Measurements from ENCODE around the gene DLX6.

The DLX6 gene

DNA sequence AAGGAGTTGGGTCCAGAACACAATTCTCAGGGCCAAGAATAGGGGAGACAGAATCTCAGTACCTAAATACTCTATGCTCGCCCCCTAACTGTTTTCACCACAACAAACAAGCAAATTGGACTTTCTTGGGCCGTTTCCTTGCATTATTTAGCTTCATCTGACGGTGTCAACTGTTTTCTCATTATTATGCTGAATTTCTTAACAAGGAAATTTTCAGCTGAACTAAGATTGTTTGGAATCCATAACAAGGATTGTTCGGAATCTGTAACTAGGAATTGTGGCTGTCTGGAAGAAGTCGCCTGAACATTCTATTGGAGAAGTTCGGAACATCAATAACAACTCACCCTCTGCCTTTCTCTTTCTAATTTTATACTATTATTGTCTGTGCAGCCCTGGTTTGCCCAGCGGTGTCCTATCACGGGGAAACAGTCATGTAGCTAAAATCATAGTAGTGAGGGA, 15.5 kb upstream of the DLX6 start:
- TF ChIP-seq, protein P1, sequence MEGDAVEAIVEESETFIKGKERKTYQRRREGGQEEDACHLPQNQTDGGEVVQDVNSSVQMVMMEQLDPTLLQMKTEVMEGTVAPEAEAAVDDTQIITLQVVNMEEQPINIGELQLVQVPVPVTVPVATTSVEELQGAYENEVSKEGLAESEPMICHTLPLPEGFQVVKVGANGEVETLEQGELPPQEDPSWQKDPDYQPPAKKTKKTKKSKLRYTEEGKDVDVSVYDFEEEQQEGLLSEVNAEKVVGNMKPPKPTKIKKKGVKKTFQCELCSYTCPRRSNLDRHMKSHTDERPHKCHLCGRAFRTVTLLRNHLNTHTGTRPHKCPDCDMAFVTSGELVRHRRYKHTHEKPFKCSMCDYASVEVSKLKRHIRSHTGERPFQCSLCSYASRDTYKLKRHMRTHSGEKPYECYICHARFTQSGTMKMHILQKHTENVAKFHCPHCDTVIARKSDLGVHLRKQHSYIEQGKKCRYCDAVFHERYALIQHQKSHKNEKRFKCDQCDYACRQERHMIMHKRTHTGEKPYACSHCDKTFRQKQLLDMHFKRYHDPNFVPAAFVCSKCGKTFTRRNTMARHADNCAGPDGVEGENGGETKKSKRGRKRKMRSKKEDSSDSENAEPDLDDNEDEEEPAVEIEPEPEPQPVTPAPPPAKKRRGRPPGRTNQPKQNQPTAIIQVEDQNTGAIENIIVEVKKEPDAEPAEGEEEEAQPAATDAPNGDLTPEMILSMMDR (IDR thresholded peaks at IDR 0.05) = no peak
- no peak for TF ChIP-seq ZFX (IDR thresholded peaks at IDR 0.05; ENCODE audit: borderline replicate concordance)
- H3K27ac ChIP-seq = no peak overlapping the region

DNA sequence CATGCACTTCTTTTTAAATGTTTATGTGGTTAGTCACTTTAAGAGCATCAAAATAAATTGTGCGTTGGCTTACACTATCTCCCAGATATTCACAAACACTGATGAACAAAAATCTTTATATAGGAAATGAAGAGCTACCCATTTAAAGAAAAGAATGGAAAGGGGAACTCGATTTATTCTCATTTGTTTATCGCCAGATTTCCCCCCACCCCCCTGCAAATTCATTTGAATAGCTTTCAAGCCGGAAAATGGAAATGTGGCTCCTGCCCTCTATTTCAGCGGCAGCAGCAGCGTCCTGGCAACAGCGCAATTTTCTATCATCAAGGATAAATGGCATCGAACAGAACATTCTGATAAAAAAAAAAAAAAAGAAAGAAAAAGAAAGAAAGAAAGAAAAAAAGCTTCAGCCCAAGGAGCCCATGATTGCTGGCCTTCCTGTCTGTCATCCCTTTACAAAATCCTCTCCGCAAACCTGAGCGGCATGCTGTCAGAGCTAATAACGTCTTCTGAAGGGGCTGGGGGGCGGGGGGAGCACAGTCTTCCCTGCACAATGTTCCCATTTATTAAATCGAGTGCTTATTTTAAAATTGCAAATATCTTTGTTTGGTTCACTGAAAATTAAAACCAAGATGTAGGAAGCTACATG, 13.7 kb upstream of the DLX6 start:
- H3K27ac ChIP-seq = no peak overlapping the region
- TF ChIP-seq, protein P1 (IDR thresholded peaks at IDR 0.05) = no peak
- no peak for TF ChIP-seq ZFX (IDR thresholded peaks at IDR 0.05; ENCODE audit: borderline replicate concordance)

DNA sequence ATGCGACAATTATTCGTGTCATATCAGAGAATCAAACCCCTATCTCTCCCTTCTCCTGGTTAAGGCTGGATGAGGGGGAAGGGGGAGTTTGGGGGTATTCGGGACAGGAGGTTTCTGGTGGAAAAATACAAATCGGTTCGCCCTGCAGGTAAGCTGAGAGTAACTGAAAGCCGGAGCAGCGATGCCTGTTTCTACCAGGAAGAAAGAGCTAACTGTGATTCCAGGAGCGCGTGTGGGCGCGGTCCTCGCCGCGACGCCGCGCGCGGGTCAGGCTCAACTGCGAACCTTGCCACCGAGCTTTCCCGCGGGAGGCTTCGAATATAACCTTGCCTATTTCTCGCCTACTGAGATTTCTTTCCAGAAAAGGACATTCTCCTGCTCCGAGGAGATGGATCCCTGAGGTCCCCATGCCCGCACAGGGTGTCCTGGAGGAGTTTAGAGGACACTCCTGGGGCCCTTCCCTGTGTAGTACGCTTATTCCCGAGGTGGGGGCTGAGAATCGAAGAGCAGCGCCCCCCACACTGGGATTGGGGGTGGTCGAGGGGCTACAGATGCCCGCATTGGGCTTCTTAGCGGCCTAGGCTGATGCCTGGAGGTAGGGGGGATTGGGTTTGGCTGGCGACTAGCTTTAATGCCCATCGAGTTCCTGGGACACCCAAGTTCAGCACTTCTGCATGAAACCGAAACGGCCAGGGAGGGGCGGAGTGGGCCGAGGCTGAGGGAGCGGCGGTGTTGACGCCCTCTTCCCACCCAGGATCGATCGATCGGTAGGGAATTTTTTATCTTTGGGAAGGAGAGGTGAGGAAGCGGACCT, 13.0 kb upstream of the DLX6 start:
- TF ChIP-seq ZFX (IDR thresholded peaks at IDR 0.05; ENCODE audit: borderline replicate concordance) = no peak
- TF ChIP-seq, protein P1 (IDR thresholded peaks at IDR 0.05) = no peak
- H3K27ac ChIP-seq = no peak overlapping the region

DNA sequence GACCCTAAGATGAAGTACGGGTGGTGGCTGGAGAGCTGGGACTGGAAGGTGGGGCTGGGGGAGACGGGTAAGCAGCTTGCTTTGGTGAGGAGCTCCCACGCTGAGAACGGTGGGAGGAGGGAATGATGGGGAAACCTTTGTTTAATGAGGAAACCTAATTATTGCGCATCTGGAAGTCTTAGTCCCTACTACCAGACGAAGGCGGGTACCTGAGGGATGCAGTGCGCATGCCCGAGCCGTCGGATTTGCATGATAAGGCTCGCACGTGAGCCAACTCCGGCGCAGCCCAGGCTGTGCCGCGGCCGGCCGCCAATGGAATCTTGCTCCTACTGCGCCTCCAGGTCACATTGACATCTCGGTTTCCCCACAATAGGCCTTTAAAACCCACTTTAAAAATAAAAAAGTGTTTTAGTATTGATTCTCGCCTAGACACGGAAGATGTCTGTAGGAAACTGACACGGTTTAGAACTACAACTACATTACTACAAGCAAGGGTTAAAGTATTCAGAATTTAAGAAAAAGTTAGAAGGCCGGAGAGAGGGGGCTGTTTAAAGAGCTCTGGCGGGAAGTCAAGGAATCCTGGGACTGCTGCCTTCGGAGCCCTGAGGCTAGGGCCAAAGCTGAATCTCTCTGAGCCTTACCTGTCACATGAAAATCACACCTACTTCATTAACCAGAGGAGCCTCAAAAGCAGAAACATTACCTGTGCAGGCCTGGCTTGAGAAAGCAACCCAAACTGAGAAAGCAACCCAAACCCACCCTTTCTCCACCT, 12.1 kb upstream of the DLX6 start:
- TF ChIP-seq ZFX (IDR thresholded peaks at IDR 0.05; ENCODE audit: borderline replicate concordance) = no peak
- TF ChIP-seq, protein P1 (IDR thresholded peaks at IDR 0.05) = no peak
- H3K27ac ChIP-seq = no peak overlapping the region

DNA sequence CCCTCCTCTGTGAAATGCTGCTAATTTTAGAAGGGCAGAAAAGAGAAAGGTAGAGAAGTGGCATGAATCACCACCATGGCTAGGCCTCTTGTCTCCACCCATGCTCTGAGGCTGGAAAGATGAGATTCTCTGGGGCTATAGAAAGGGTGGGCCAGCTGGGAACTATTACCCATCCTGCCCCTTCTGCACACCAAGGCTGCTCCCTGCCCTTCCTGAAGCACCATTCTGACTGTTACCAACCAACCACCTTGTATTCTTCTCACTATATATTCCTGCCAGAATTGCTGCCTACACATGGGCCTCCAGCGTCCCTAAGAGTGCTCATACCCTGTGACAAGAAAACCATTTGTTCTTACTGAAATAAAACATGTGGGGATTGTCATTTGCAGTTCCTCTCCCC, 11.4 kb upstream of the DLX6 start:
- no peak overlapping the region for H3K27ac ChIP-seq
- TF ChIP-seq, protein P1 (IDR thresholded peaks at IDR 0.05) = no peak
- TF ChIP-seq ZFX (IDR thresholded peaks at IDR 0.05; ENCODE audit: borderline replicate concordance) = no peak

DNA sequence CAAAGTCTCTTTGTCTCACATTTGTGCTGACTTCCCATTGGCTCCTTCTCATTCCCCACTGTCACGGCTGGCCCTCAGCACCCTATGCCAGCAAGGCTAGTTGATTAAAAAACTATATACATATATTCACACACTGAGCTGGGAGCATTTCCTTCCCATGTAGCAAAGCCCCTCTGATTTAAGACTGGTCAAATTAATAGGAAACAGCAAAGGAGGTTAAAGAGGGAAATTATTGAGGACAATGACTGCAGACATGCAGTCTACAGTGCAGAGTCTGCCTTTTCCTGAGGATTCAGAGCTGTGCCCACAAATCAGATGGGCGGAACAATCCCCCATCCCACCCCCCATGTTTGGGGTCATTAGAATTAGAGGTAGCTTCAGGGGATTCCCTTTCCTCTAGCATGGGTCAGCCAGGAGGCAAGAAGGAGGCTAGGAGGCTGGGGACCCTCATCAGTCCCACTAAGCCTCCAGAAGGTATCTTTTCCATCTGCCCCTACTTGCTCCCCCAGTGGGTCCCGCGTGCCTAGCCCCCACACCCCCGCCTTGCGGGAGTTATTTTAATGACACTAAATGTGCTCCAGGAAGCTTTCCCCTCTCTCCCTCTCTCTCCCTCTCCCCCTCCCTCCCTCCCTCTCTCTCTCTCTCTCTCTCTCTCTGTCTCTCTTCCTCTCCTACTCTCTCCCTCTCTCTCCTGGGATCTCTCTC, 9.8 kb upstream of the DLX6 start:
- TF ChIP-seq ZFX (IDR thresholded peaks at IDR 0.05; ENCODE audit: borderline replicate concordance) = no peak
- TF ChIP-seq, protein P1 (IDR thresholded peaks at IDR 0.05) = no peak
- no peak overlapping the region for H3K27ac ChIP-seq
